Uterus (tissue), 4 donors: ENCODE results near the gene C2CD2L. TPM values are rescaled to one million over a fixed set of nuclear protein-coding genes. Genes with fewer than 3 reads are reported as not detected.

Experiments
- DNase-seq, 2 donors: peaks; one replicate each; pipeline ENCODE4 v3.0.0-alpha.2; 2019 to 2020
- H3K27ac ChIP-seq, 2 donors: fragments of 200-600 bp; sonication (generic); 1 replicate in 1 of 2; 2 replicates in 1 of 2; pipeline ENCODE4 v1.5.1; 2016 to 2018
- H3K27me3 ChIP-seq, 2 donors: fragments of 200-600 bp; sonication (generic); one replicate each; pipeline ENCODE4 v1.5.1; 2018 to 2019; ENCODE audit warnings: control low read depth in 1 of 2
- H3K36me3 ChIP-seq, 2 donors: fragments of 200-600 bp; sonication (generic); one replicate each; pipeline ENCODE4 v1.5.1; 2019; ENCODE audit warnings: control low read depth in 1 of 2
- H3K4me1 ChIP-seq, 2 donors: fragments of 200-600 bp; sonication (generic); one replicate each; pipeline ENCODE4 v1.5.1; 2018 to 2019; ENCODE audit warnings: control low read depth in 1 of 2
- H3K4me3 ChIP-seq, 2 donors: fragments of 200-600 bp; sonication (generic); 1 replicate in 1 of 2; 2 replicates in 1 of 2; pipeline ENCODE4 v1.5.1; 2018 to 2019; ENCODE audit warnings: mild to moderate bottlenecking in 1 of 2
- H3K9me3 ChIP-seq, 2 donors: fragments of 200-600 bp; sonication (generic); one replicate each; pipeline ENCODE4 v1.5.1; 2019; ENCODE audit warnings: control low read depth in 1 of 2
- POLR2A ChIP-seq, 2 donors: fragments of 450-650 bp; IDR thresholded peaks; one replicate each; pipeline ENCODE4 v1.6.1; 2016; ENCODE audit warnings: antibody characterized with exemption in 2 of 2, mild to moderate bottlenecking in 1 of 2, moderate library complexity in 1 of 2
- intact Hi-C: fragments of 100-400 bp; cut with DNase I; formaldehyde crosslinking; loops from one replicate; pipeline ENCODE4 v1.15.1; 2023; ENCODE audit warnings: low total_unique reads
- total RNA-seq, 4 donors: library from RNA; depleted of rRNA in 3 of 4; stranded (reverse); fragments of >200 nt in 3 of 4; gene quantifications; one replicate each; pipeline versions ENCODE4 v1.1.0 to v1.2.4, GENCODE V29; 2014 to 2023
- TF ChIP-seq, protein P1 (sequence below), 4 experiments: fragments of 200-600 bp in 2 of 4; fragments of 450-650 bp in 2 of 4; sonication (generic) in 2 of 4; IDR thresholded peaks; one replicate each; pipeline ENCODE4 v1.5.1; 2016 to 2019; ENCODE audit warnings: antibody characterized with exemption in 4 of 4, mild to moderate bottlenecking in 2 of 4, moderate library complexity in 1 of 4
- donor health status: DM: yes; HTN: yes; CAD: no.

C2CD2L gene
- total RNA-seq, 4 donors from 2014 or later = 1.8 to 14.3 (median 2.7) TPM

DNA sequence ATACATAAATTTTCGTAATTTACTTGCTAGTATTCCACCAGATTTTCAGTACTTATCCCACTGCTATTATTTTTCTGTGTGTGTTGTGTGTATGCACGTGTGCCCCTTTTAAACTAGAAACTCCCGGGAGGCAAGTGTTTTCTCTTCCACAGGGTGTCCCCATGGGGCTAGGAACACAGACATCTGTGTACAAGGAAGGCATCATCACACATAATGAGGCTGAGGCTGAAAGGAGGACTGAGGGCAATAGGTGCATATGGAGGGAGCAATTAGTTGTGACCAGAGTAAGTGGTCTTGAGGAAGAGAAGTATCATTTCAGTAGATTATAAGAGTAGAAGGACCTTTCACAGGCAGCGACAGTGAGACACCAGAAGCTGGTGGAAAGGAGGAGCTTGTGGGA, 3.4 kb upstream of the C2CD2L start:
- intact Hi-C loops = no loop called here
- no peaks in the 10 kb centered on the region for H3K9me3 ChIP-seq
- H3K27ac ChIP-seq = peak overlapping the region in 1 of 2 donors; percentile 92
- no peaks in the 10 kb centered on the region for H3K27me3 ChIP-seq
- H3K4me3 ChIP-seq = no peak overlapping the region
- no peak for TF ChIP-seq POLR2A (IDR thresholded peaks at IDR 0.05)
- TF ChIP-seq, protein P1, sequence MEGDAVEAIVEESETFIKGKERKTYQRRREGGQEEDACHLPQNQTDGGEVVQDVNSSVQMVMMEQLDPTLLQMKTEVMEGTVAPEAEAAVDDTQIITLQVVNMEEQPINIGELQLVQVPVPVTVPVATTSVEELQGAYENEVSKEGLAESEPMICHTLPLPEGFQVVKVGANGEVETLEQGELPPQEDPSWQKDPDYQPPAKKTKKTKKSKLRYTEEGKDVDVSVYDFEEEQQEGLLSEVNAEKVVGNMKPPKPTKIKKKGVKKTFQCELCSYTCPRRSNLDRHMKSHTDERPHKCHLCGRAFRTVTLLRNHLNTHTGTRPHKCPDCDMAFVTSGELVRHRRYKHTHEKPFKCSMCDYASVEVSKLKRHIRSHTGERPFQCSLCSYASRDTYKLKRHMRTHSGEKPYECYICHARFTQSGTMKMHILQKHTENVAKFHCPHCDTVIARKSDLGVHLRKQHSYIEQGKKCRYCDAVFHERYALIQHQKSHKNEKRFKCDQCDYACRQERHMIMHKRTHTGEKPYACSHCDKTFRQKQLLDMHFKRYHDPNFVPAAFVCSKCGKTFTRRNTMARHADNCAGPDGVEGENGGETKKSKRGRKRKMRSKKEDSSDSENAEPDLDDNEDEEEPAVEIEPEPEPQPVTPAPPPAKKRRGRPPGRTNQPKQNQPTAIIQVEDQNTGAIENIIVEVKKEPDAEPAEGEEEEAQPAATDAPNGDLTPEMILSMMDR (IDR thresholded peaks at IDR 0.05) = no peak
- no peak for DNase-seq
- H3K4me1 ChIP-seq = peaks cover 0 to 17% of the 10 kb centered on the region in 2 donors
- no peaks in the 10 kb centered on the region for H3K36me3 ChIP-seq

DNA sequence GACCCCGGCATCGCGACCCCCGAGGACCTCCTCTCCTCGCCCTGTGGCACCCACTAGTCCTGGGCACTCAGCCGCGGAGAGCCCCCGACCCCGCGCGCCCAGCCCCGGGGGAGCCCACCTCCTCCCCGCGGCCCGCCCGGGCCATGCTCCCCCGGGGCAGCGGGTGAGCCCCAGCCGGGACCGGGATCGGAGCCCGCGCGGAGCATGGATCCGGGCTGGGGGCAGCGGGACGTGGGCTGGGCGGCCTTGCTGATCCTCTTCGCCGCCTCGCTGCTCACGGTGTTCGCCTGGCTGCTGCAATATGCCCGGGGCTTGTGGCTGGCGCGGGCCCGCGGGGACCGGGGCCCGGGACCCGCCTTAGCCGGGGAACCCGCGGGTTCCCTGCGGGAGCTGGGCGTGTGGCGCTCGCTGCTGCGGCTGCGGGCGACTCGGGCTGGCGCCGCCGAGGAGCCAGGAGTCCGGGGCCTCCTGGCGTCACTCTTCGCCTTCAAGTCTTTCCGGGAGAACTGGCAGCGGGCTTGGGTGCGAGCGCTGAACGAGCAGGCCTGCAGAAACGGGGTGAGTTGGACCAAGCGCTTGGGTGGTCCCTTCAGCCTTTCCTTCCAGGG, 498 bp downstream of the C2CD2L start:
- intact Hi-C loops = no loop called here

DNA sequence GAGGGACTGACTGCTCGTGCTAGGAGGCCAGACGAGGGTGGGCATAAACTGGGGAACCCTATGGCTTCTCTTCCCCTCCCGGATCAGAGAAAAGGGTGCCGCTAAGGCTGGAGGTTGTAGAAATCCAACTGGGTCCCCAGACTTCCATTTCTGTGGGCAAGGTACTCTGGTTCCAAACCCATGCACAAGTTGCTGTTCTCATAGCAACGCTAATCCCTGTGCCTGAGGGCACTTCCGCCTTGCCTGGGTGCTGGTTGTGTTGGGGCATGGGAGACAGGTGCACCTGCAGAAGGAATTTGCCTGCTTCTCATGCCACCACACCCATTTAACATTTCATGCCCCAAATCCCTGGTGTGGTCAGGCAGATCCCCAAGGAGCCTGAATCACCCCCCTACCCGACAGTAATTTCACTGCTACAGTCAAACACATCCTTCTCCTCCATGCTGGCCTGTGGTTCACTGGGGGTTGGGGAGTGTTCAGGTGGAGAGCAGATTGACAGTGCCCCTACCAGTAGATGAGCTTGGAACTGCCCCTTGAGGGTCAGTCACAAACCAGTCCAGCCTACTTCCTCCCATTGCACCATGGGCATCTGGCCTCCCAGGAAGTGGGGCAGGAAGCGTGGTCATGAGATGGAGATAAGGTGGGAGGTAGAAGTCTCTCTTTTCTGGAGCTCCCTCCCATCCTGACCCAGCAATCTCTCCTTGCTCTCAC, 1.2 kb downstream of the C2CD2L start:
- H3K9me3 ChIP-seq = no peaks in the 10 kb centered on the region
- peak overlapping the region; percentile 47 to 96 for H3K4me3 ChIP-seq
- peaks cover 0 to 4% of the 10 kb centered on the region in 2 donors for H3K4me1 ChIP-seq
- TF ChIP-seq, protein P1 (IDR thresholded peaks at IDR 0.05) = no peak
- TF ChIP-seq POLR2A (IDR thresholded peaks at IDR 0.05) = no peak
- intact Hi-C loops = no loop called here
- no peaks in the 10 kb centered on the region for H3K27me3 ChIP-seq
- H3K27ac ChIP-seq = peak overlapping the region in 1 of 2 donors; percentile 85
- no peaks in the 10 kb centered on the region for H3K36me3 ChIP-seq
- DNase-seq = no peak

More for the DNA sequence above, 498 bp downstream of the C2CD2L start:
- peak overlapping the region; percentile 47 to 96 for H3K4me3 ChIP-seq
- DNase-seq = no peak
- H3K9me3 ChIP-seq = no peaks in the 10 kb centered on the region
- TF ChIP-seq POLR2A (IDR thresholded peaks at IDR 0.05) = no peak
- TF ChIP-seq, protein P1 (IDR thresholded peaks at IDR 0.05) = no peak
- H3K27me3 ChIP-seq = no peaks in the 10 kb centered on the region
- H3K4me1 ChIP-seq = peaks cover 0 to 4% of the 10 kb centered on the region in 2 donors
- H3K36me3 ChIP-seq = no peaks in the 10 kb centered on the region
- H3K27ac ChIP-seq = peak overlapping the region; percentile 80 to 85

DNA sequence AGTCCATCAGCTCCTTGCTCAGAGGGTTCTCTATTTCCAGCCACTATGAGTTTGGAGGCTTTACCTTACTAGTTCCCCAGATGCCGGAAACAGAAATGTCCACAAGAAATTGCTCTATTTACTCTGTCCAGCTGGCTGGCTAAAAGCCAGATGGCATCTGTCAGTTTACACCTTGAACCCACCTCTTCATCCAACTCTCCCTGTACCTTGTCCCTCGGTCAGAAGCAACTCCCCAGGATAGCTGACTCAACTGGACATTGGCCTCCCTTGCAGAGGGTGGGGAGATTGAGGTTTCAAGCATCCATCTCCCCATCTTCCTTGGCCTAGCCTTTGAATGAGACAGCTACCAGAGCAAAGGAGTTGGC, 1.7 kb downstream of the C2CD2L start:
- Histone ChIP-seq H3K27ac (no peak overlapping the region), H3K27me3 (no peaks in the 10 kb centered on the region), H3K4me3 (no peak overlapping the region), H3K9me3 (no peaks in the 10 kb centered on the region), H3K36me3 (no peaks in the 10 kb centered on the region), H3K4me1 (peaks cover 0 to 4% of the 10 kb centered on the region in 2 donors)
- intact Hi-C loops = no loop called here
- no peak for DNase-seq
- TF ChIP-seq, protein P1 (IDR thresholded peaks at IDR 0.05) = no peak
- TF ChIP-seq POLR2A (IDR thresholded peaks at IDR 0.05) = no peak

DNA sequence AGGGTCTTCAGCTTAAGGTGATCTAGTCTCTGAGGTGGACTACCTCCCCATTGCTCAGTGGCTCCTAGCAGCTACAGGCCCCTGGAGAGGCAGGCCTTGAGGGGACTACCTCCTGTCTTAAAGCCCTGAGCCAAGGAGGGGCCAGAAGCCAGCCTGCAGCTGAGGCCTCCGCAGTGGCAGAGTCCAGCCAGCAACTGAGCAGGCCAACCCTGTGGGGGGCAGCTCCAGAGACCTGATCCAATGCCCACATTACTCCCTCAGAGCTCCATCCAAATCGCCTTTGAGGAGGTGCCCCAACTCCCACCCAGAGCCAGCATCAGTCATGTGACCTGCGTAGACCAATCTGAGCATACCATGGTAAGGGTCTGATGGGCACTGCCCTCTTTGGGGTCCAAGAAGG, 2.7 kb downstream of the C2CD2L start:
- no peak for DNase-seq
- H3K27ac ChIP-seq = no peak overlapping the region
- TF ChIP-seq POLR2A (IDR thresholded peaks at IDR 0.05) = no peak
- TF ChIP-seq, protein P1 (IDR thresholded peaks at IDR 0.05) = no peak
- no peaks in the 10 kb centered on the region for H3K27me3 ChIP-seq
- no peaks in the 10 kb centered on the region for H3K9me3 ChIP-seq
- peaks cover 0 to 4% of the 10 kb centered on the region in 2 donors for H3K4me1 ChIP-seq
- no peak overlapping the region for H3K4me3 ChIP-seq
- H3K36me3 ChIP-seq = no peaks in the 10 kb centered on the region
- intact Hi-C loops = no loop called here
